Measurements from ENCODE around the gene FABP3. TPM values are rescaled to one million over a fixed set of nuclear protein-coding genes. Genes with fewer than 3 reads are reported as not detected.
A peak's percentile ranks its signal among the peaks of the same experiment; 100 is the strongest.

The FABP3 gene
- total and polyA plus RNA-seq, 2 experiments from 2014 or later = 250 to 595 TPM

- TF ChIP-seq CTCF (IDR thresholded peaks at IDR 0.05; ENCODE audit: low read depth, low read length) = no peak
These were observed 27.2 kb downstream of the FABP3 start for GRCh38 chr1:31345635-31346034.

GRCh38 chr1:31344503-31344902 lies 28.4 kb downstream of the FABP3 start:
- no peak for TF ChIP-seq CTCF (IDR thresholded peaks at IDR 0.05; ENCODE audit: low read depth, low read length)
- H3K27me3 ChIP-seq = no peaks in the 10 kb centered on the region
- no peak overlapping the region for H3K4me3 ChIP-seq
- H3K36me3 ChIP-seq = peaks cover 15% of the 10 kb centered on the region
- DNase-seq (ENCODE audit: low read depth in 1 of 2, low spot score in 1 of 2) = no peak
- peaks cover 7% of the 10 kb centered on the region for H3K4me1 ChIP-seq (ENCODE audit: low read depth)
- H3K9me3 ChIP-seq (ENCODE audit: low read depth) = no peaks in the 10 kb centered on the region
- H3K27ac ChIP-seq = no peak overlapping the region

More at GRCh38 chr1:31345635-31346034, 27.2 kb downstream of the FABP3 start:
- Histone ChIP-seq H3K4me3 (no peak overlapping the region), H3K27me3 (no peaks in the 10 kb centered on the region), H3K36me3 (peaks cover 24% of the 10 kb centered on the region), H3K9me3 (ENCODE audit: low read depth) (no peaks in the 10 kb centered on the region), H3K27ac (no peak overlapping the region), H3K4me1 (ENCODE audit: low read depth) (peaks cover 7% of the 10 kb centered on the region)
- DNase-seq (ENCODE audit: low read depth in 1 of 2, low spot score in 1 of 2) = no peak

- no peak for TF ChIP-seq CTCF (IDR thresholded peaks at IDR 0.05; ENCODE audit: low read depth, low read length)
- Histone ChIP-seq H3K27me3 (no peaks in the 10 kb centered on the region), H3K9me3 (ENCODE audit: low read depth) (no peaks in the 10 kb centered on the region), H3K4me3 (no peak overlapping the region), H3K27ac (no peak overlapping the region), H3K36me3 (peaks cover 8% of the 10 kb centered on the region), H3K4me1 (ENCODE audit: low read depth) (peaks cover 7% of the 10 kb centered on the region)
- peak in 1 of 2 donors; percentile 2 for DNase-seq (ENCODE audit: low read depth in 1 of 2, low spot score in 1 of 2)
These were observed 36.0 kb downstream of the FABP3 start for GRCh38 chr1:31336687-31337467.

GRCh38 chr1:31335007-31335406 lies 37.9 kb downstream of the FABP3 start:
- no peak overlapping the region for H3K27ac ChIP-seq
- H3K9me3 ChIP-seq (ENCODE audit: low read depth) = no peaks in the 10 kb centered on the region
- no peaks in the 10 kb centered on the region for H3K4me1 ChIP-seq (ENCODE audit: low read depth)
- H3K36me3 ChIP-seq = peaks cover 8% of the 10 kb centered on the region
- TF ChIP-seq CTCF (IDR thresholded peaks at IDR 0.05; ENCODE audit: low read depth, low read length) = peak; percentile 68
- no peak overlapping the region for H3K4me3 ChIP-seq
- DNase-seq (ENCODE audit: low read depth in 1 of 2, low spot score in 1 of 2) = peak; percentile 35 to 60
- no peaks in the 10 kb centered on the region for H3K27me3 ChIP-seq

- H3K27ac ChIP-seq = no peak overlapping the region
- peak in 1 of 2 donors; percentile 53 for DNase-seq (ENCODE audit: low read depth in 1 of 2, low spot score in 1 of 2)
- H3K4me1 ChIP-seq (ENCODE audit: low read depth) = peaks cover 14% of the 10 kb centered on the region
- H3K36me3 ChIP-seq = no peaks in the 10 kb centered on the region
- no peak for TF ChIP-seq CTCF (IDR thresholded peaks at IDR 0.05; ENCODE audit: low read depth, low read length)
- no peaks in the 10 kb centered on the region for H3K9me3 ChIP-seq (ENCODE audit: low read depth)
- no peaks in the 10 kb centered on the region for H3K27me3 ChIP-seq
- no peak overlapping the region for H3K4me3 ChIP-seq
These were observed 45.5 kb downstream of the FABP3 start for GRCh38 chr1:31327381-31327780.

All from cardiac muscle cell (in vitro differentiated cells and primary cell).